Neural cell (in vitro differentiated cells): ENCODE data around the gene CFDP1. TPM values are rescaled to one million over a fixed set of nuclear protein-coding genes. Genes with fewer than 3 reads are reported as not detected.
"Not testable (repeated sequence)": the region's sequence is repeated elsewhere in the genome, so short reads cannot be mapped to it uniquely, and the experiment has no call there.

Source experiments
- H2AFZ ChIP-seq: fragments of 200-600, 300-800 bp; sonication (generic), shearing (Covaris generic); 2 replicates; pipeline ENCODE4 v1.6.0; 2014; ENCODE audit warnings: low read depth, mild to moderate bottlenecking, antibody characterized with exemption, low read length, moderate library complexity
- H3F3A ChIP-seq: fragments of 200-600 bp; shearing (Covaris generic); 2 replicates; pipeline ENCODE4 v1.6.1; 2016; ENCODE audit warnings: mild to moderate bottlenecking, moderate library complexity, mixed read lengths, antibody characterized with exemption, low read length; ENCODE audit not compliant: insufficient read depth, poor library complexity, severe bottlenecking
- H3K27ac ChIP-seq: fragments of 200-600, 300-800 bp; sonication (generic), shearing (Covaris generic); 2 replicates; pipeline ENCODE4 v1.5.1; 2014; ENCODE audit warnings: mild to moderate bottlenecking, low read length, moderate library complexity
- H3K27me3 ChIP-seq: fragments of 300-800, 200-600 bp; sonication (generic), shearing (Covaris generic); 2 replicates; pipeline ENCODE4 v1.6.0; 2014; ENCODE audit warnings: mild to moderate bottlenecking, low read depth, low read length, moderate library complexity; ENCODE audit not compliant: insufficient read depth
- H3K36me3 ChIP-seq: fragments of 300-800, 200-600 bp; sonication (generic), shearing (Covaris generic); 2 replicates; pipeline ENCODE4 v1.5.1; 2014; ENCODE audit warnings: mild to moderate bottlenecking, antibody characterized with exemption, low read length, moderate library complexity; ENCODE audit not compliant: insufficient read depth
- H3K4me2 ChIP-seq: fragments of 300-800, 200-600 bp; sonication (generic), shearing (Covaris generic); 2 replicates; pipeline ENCODE4 v1.6.0; 2014; ENCODE audit warnings: mild to moderate bottlenecking, low read length
- H3K4me3 ChIP-seq: fragments of 300-800, 200-600 bp; sonication (generic), shearing (Covaris generic); 2 replicates; pipeline ENCODE4 v1.5.1; 2014; ENCODE audit warnings: mild to moderate bottlenecking, low read length, moderate library complexity
- H3K79me2 ChIP-seq: fragments of 200-600 bp; shearing (Covaris generic); replicated peaks from 2 replicates; pipeline ENCODE4 v1.6.0; 2014; ENCODE audit warnings: mild to moderate bottlenecking, low read length, moderate library complexity; ENCODE audit not compliant: insufficient read depth
- H3K9ac ChIP-seq: fragments of 300-800, 200-600 bp; sonication (generic), shearing (Covaris generic); 2 replicates; pipeline ENCODE4 v1.6.1; 2016; ENCODE audit warnings: mild to moderate bottlenecking, low read length, mixed read lengths
- H3K9me2 ChIP-seq: fragments of 200-600 bp; shearing (Covaris generic); 2 replicates; pipeline ENCODE4 v1.6.1; 2016; ENCODE audit warnings: mild to moderate bottlenecking, low read length, mixed read lengths; ENCODE audit not compliant: insufficient read depth
- H3K9me3 ChIP-seq: fragments of 200-600, 300-800 bp; sonication (generic), shearing (Covaris generic); 2 replicates; pipeline ENCODE4 v1.6.1; 2016; ENCODE audit warnings: mild to moderate bottlenecking, mixed run types, low read length, moderate library complexity, mixed read lengths
- H4K20me1 ChIP-seq: fragments of 200-600 bp; shearing (Covaris generic); 2 replicates; pipeline ENCODE4 v1.6.1; 2016; ENCODE audit warnings: mild to moderate bottlenecking, mixed run types; ENCODE audit not compliant: insufficient read depth
- EP300 ChIP-seq: fragments of 450-650 bp; conservative IDR thresholded peaks from 2 replicates; pipeline ENCODE4 v1.6.1; 2014; ENCODE audit warnings: antibody characterized with exemption, mild to moderate bottlenecking, moderate library complexity; ENCODE audit not compliant: poor library complexity, severe bottlenecking
- EZH2 ChIP-seq: fragments of 200-600, 300-800 bp; shearing (Covaris generic), sonication (generic); IDR thresholded peaks from 2 replicates; pipeline ENCODE4 v1.6.1; 2014; ENCODE audit warnings: antibody characterized with exemption, low read length, borderline replicate concordance, mild to moderate bottlenecking; ENCODE audit not compliant: insufficient read depth, poor library complexity, severe bottlenecking
- MXI1 ChIP-seq: fragments of 450-650 bp; conservative IDR thresholded peaks from 2 replicates; pipeline ENCODE4 v1.6.1; 2014; ENCODE audit warnings: antibody characterized with exemption, mild to moderate bottlenecking; ENCODE audit not compliant: poor library complexity, severe bottlenecking
- POLR2AphosphoS5 ChIP-seq: IDR thresholded peaks from 2 replicates; pipeline ENCODE4 v1.6.1; 2012
- RAD21 ChIP-seq: fragments of 450-650 bp; conservative IDR thresholded peaks from 2 replicates; pipeline ENCODE4 v1.6.1; 2014; ENCODE audit warnings: antibody characterized with exemption, mild to moderate bottlenecking, moderate library complexity
- SMC3 ChIP-seq: fragments of 450-650 bp; conservative IDR thresholded peaks from 2 replicates; pipeline ENCODE4 v1.6.1; 2014; ENCODE audit warnings: antibody characterized with exemption, mild to moderate bottlenecking, moderate library complexity; ENCODE audit not compliant: poor library complexity
- TAF1 ChIP-seq: IDR thresholded peaks from 2 replicates; pipeline ENCODE4 v1.6.1; 2012; ENCODE audit warnings: low read depth
- polyA plus RNA-seq: library from polyadenylated mRNA; depleted of rRNA; stranded (reverse); fragments of >200 nt; gene quantifications from 2 replicates; pipeline ENCODE4 v1.2.3, GENCODE V29; 2014
- TF ChIP-seq, protein P1 (sequence below): IDR thresholded peaks from 2 replicates; pipeline ENCODE4 v1.6.1; 2012; ENCODE audit warnings: borderline replicate concordance
- TF ChIP-seq, protein P2 (sequence below): fragments of 450-650 bp; IDR thresholded peaks from 2 replicates; pipeline ENCODE4 v1.5.1; 2014; ENCODE audit warnings: antibody characterized with exemption, mild to moderate bottlenecking, moderate library complexity; ENCODE audit not compliant: poor library complexity, severe bottlenecking

CFDP1 gene
- polyA plus RNA-seq, 1 donor from 2014 or later, result 201 TPM

DNA sequence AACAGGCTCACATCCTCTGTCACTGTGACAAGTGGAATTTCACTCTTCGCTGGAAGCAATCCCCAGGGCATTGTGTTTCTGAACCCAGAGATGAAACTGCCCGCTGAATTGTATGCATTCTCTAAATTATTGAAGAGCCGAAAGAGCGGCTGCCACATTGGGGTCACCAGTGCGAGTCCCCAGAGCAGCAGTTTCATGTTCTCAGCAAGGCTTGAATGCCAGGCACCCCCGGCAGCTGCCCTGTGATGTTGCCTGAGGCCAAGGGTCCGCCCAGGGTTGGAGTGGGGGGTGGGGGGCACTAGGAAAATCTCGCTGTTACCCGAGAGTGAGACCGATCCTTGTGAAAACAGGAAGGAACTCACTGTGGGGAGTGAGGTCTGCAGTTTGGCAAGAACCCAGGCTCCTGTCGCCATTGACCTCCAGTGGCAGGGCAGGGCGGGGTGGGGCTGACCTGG, 161.2 kb downstream of the CFDP1 start:
- Histone ChIP-seq H3K9me3 (no peaks in the 10 kb centered on the region), H3K4me2 (no peak overlapping the region), H3K79me2 (no peaks in the 10 kb centered on the region), H3K9me2 (no peaks in the 10 kb centered on the region), H3K4me3 (no peak overlapping the region), H3K27ac (no peak overlapping the region), H2AFZ (no peak overlapping the region), H3K36me3 (no peaks in the 10 kb centered on the region), H3K27me3 (no peaks in the 10 kb centered on the region), H3K9ac (no peak overlapping the region), H3F3A (no peaks in the 10 kb centered on the region), H4K20me1 (no peaks in the 10 kb centered on the region)
- TF ChIP-seq EZH2 (no peak), RAD21 (no peak), TAF1 (no peak), MXI1 (no peak), POLR2AphosphoS5 (no peak), SMC3 (no peak), EP300 (no peak)
- TF ChIP-seq, protein P1, sequence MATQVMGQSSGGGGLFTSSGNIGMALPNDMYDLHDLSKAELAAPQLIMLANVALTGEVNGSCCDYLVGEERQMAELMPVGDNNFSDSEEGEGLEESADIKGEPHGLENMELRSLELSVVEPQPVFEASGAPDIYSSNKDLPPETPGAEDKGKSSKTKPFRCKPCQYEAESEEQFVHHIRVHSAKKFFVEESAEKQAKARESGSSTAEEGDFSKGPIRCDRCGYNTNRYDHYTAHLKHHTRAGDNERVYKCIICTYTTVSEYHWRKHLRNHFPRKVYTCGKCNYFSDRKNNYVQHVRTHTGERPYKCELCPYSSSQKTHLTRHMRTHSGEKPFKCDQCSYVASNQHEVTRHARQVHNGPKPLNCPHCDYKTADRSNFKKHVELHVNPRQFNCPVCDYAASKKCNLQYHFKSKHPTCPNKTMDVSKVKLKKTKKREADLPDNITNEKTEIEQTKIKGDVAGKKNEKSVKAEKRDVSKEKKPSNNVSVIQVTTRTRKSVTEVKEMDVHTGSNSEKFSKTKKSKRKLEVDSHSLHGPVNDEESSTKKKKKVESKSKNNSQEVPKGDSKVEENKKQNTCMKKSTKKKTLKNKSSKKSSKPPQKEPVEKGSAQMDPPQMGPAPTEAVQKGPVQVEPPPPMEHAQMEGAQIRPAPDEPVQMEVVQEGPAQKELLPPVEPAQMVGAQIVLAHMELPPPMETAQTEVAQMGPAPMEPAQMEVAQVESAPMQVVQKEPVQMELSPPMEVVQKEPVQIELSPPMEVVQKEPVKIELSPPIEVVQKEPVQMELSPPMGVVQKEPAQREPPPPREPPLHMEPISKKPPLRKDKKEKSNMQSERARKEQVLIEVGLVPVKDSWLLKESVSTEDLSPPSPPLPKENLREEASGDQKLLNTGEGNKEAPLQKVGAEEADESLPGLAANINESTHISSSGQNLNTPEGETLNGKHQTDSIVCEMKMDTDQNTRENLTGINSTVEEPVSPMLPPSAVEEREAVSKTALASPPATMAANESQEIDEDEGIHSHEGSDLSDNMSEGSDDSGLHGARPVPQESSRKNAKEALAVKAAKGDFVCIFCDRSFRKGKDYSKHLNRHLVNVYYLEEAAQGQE, result no peak
- TF ChIP-seq, protein P2, sequence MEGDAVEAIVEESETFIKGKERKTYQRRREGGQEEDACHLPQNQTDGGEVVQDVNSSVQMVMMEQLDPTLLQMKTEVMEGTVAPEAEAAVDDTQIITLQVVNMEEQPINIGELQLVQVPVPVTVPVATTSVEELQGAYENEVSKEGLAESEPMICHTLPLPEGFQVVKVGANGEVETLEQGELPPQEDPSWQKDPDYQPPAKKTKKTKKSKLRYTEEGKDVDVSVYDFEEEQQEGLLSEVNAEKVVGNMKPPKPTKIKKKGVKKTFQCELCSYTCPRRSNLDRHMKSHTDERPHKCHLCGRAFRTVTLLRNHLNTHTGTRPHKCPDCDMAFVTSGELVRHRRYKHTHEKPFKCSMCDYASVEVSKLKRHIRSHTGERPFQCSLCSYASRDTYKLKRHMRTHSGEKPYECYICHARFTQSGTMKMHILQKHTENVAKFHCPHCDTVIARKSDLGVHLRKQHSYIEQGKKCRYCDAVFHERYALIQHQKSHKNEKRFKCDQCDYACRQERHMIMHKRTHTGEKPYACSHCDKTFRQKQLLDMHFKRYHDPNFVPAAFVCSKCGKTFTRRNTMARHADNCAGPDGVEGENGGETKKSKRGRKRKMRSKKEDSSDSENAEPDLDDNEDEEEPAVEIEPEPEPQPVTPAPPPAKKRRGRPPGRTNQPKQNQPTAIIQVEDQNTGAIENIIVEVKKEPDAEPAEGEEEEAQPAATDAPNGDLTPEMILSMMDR, result no peak

DNA sequence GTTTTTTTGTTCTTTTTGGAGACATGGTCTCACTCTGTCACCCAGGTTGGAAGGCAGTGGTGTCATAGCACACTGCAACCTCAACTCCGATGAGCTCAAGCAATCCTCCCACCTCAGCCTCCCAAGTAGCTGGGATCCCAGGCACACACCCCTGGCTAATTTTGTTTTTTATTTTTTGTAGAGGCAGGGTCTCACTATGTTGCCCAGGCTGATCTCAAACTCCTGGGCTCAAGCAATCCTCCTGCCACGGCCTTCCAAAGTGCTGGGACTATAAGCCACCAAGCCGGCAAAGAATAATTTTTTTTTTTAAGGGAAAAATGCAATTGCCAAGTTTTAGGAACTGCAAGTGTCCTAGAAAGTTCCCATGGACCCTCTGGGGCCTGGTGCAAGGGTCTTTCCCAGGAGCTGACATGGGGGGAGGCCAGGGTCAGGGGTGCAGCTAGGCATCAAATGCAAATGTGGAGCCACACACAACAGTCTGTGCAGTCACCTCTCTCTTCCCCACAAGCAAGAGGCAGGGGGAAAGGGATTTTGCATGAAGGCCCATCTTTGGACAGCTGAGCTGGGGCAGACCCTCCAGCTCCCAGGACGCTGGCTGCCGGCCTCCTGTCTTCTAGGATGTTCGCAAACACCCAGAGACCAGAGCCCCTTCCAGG, 161.7 kb downstream of the CFDP1 start:
- no peaks in the 10 kb centered on the region for H3K9me3 ChIP-seq
- no peaks in the 10 kb centered on the region for H3K36me3 ChIP-seq
- no peak overlapping the region for H3K4me2 ChIP-seq
- H3K9ac ChIP-seq, result no peak overlapping the region
- no peak overlapping the region for H3K4me3 ChIP-seq
- no peak overlapping the region for H2AFZ ChIP-seq
- no peak for TF ChIP-seq SMC3
- no peak for TF ChIP-seq POLR2AphosphoS5
- no peak for TF ChIP-seq RAD21
- TF ChIP-seq, protein P2, result no peak
- no peak for TF ChIP-seq MXI1
- no peak for TF ChIP-seq TAF1
- no peak for TF ChIP-seq EP300
- TF ChIP-seq, protein P1, result no peak
- no peak for TF ChIP-seq EZH2
- H3K27me3 ChIP-seq, result no peaks in the 10 kb centered on the region
- H3K27ac ChIP-seq, result no peak overlapping the region
- peaks cover 2% of the 10 kb centered on the region for H3K79me2 ChIP-seq
- H3K9me2 ChIP-seq, result no peaks in the 10 kb centered on the region
- no peaks in the 10 kb centered on the region for H4K20me1 ChIP-seq
- no peaks in the 10 kb centered on the region for H3F3A ChIP-seq

DNA sequence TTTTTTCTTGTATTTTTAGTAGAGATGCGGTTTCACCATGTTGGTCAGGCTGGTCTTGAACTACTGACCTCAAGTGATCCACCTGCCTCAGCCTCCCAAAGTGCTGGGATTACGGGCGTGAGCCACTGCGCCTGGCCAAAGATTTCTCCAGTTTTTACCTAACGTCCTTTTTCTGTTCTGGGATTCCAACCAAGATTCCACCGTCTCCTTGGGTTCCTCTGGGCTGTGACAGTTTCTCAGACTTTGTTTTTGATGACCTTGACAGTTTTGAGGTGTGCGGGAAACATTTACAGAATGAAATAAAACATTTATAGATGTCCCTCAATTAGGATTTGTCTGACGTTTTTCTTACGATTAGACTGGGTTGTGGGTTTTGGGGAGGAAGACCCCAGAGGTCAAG, 163.9 kb downstream of the CFDP1 start:
- H3K27ac ChIP-seq, result not testable (repeated sequence)

More for the DNA sequence above, 163.9 kb downstream of the CFDP1 start:
- H3K36me3 ChIP-seq, H4K20me1 ChIP-seq, H3F3A ChIP-seq, H3K27me3 ChIP-seq, H3K4me3 ChIP-seq, H2AFZ ChIP-seq, H3K9ac ChIP-seq, H3K4me2 ChIP-seq, H3K9me2 ChIP-seq, H3K9me3 ChIP-seq: not testable (repeated sequence)
- H3K79me2 ChIP-seq, result peaks cover 21% of the 10 kb centered on the region
